GM23248 (cell line): ENCODE results near the gene CALML6. TPM values are rescaled to one million over a fixed set of nuclear protein-coding genes. Genes with fewer than 3 reads are reported as not detected.

Experiments used
- DNase-seq: peaks from one replicate; pipeline ENCODE4 v3.0.0-alpha.2; 2015
- H2AFZ ChIP-seq: fragments of 200-600 bp; sonication (generic); 2 replicates; pipeline ENCODE4 v1.6.1; 2016; ENCODE audit warnings: antibody characterized with exemption
- H3F3A ChIP-seq: fragments of 200-600 bp; sonication (generic); 2 replicates; pipeline ENCODE4 v1.6.1; 2016; ENCODE audit warnings: mild to moderate bottlenecking, antibody characterized with exemption, mixed run types; ENCODE audit not compliant: insufficient read depth
- H3K27ac ChIP-seq: fragments of 200-600 bp; sonication (generic); 2 replicates; pipeline ENCODE4 v1.5.1; 2016; ENCODE audit warnings: mild to moderate bottlenecking
- H3K27me3 ChIP-seq: fragments of 200-600 bp; sonication (generic); replicated peaks from 2 replicates; pipeline ENCODE4 v1.6.1; 2016; ENCODE audit warnings: mild to moderate bottlenecking; ENCODE audit not compliant: insufficient read depth
- H3K36me3 ChIP-seq: fragments of 200-600 bp; sonication (generic); 2 replicates; pipeline ENCODE4 v1.6.1; 2016; ENCODE audit warnings: low read depth, mild to moderate bottlenecking
- H3K4me1 ChIP-seq: fragments of 200-600 bp; sonication (generic); 2 replicates; pipeline ENCODE4 v1.6.1; 2016; ENCODE audit warnings: mild to moderate bottlenecking; ENCODE audit not compliant: insufficient read depth
- H3K4me2 ChIP-seq: fragments of 200-600 bp; sonication (generic); one replicate; pipeline ENCODE4 v1.6.1; 2016; ENCODE audit warnings: mild to moderate bottlenecking; ENCODE audit not compliant: unreplicated experiment
- H3K4me3 ChIP-seq: fragments of 200-600 bp; sonication (generic); 2 replicates; pipeline ENCODE4 v1.5.1; 2016; ENCODE audit warnings: mild to moderate bottlenecking
- H3K79me2 ChIP-seq: fragments of 200-600 bp; sonication (generic); 2 replicates; pipeline ENCODE4 v1.6.1; 2016; ENCODE audit warnings: mild to moderate bottlenecking; ENCODE audit not compliant: insufficient read depth
- H3K9ac ChIP-seq: fragments of 200-600 bp; sonication (generic); 2 replicates; pipeline ENCODE4 v1.6.1; 2016; ENCODE audit warnings: mild to moderate bottlenecking
- H3K9me2 ChIP-seq: fragments of 200-600 bp; sonication (generic); 2 replicates; pipeline ENCODE4 v1.6.1; 2016; ENCODE audit warnings: mixed run types, mild to moderate bottlenecking, moderate library complexity; ENCODE audit not compliant: insufficient read depth
- H3K9me3 ChIP-seq: fragments of 200-600 bp; sonication (generic); one replicate; pipeline ENCODE4 v1.6.1; 2017; ENCODE audit warnings: low read depth
- H4K20me1 ChIP-seq: fragments of 200-600 bp; sonication (generic); 2 replicates; pipeline ENCODE4 v1.6.0; 2016; ENCODE audit not compliant: insufficient read depth
- EZH2 ChIP-seq: fragments of 200-600 bp; sonication (generic); IDR thresholded peaks from 2 replicates; pipeline ENCODE4 v1.6.1; 2018; ENCODE audit warnings: antibody characterized with exemption, mild to moderate bottlenecking; ENCODE audit not compliant: insufficient read depth, poor library complexity, severe bottlenecking
- EZH2phosphoT487 ChIP-seq: fragments of 200-600 bp; sonication (generic); IDR thresholded peaks from 2 replicates; pipeline ENCODE4 v1.6.1; 2018; ENCODE audit warnings: antibody characterized with exemption, moderate library complexity, mild to moderate bottlenecking, low read depth; ENCODE audit not compliant: insufficient read depth
- WGBS, 2 experiments: methylation state at CpG; one replicate each; pipeline ENCODE4 v1.1.6; 2015 to 2017; ENCODE audit warnings: low lambda C conversion rate in 2 of 2, low coverage in 1 of 2; ENCODE audit errors: missing lambda C conversion rate in 2 of 2; 5-methylcytosine and 5-hydroxymethylcytosine counted together
- in situ Hi-C: fragments of 300-500 bp; cut with MboI; formaldehyde crosslinking; loops from 2 replicates; pipeline ENCODE4 v1.15.0; 2020
- polyA plus RNA-seq: library from polyadenylated mRNA; unstranded; fragments of >200 nt; fragmentation: Nextera tagmentation; extraction: Ambion mirVana; gene quantifications from 2 replicates; pipeline ENCODE4 v1.2.1, GENCODE V29; 2016
- total RNA-seq: library from RNA; depleted of rRNA; stranded (reverse); fragments of >200 nt; shearing (Covaris generic); gene quantifications from 2 replicates; pipeline ENCODE4 v1.2.3, GENCODE V29; 2014

Gene CALML6
- total and polyA plus RNA-seq, 2 experiments from 2014 or later: 0.11 TPM; not detected in 1

- no peak for TF ChIP-seq EZH2
- no peak for TF ChIP-seq EZH2phosphoT487
- no peaks in the 10 kb centered on the region for H3K27me3 ChIP-seq
- H4K20me1 ChIP-seq: no peaks in the 10 kb centered on the region
- no peaks in the 10 kb centered on the region for H3K36me3 ChIP-seq
- H2AFZ ChIP-seq: peak overlapping the region; percentile 37; the same call in 1 of the 2 replicates
- no peak for DNase-seq
- H3K4me1 ChIP-seq: no peaks in the 10 kb centered on the region
- no peaks in the 10 kb centered on the region for H3K79me2 ChIP-seq
- H3K9me3 ChIP-seq: no peaks in the 10 kb centered on the region
- no peak overlapping the region for H3K4me2 ChIP-seq
- in situ Hi-C loops: no loop called here
- H3F3A ChIP-seq: no peaks in the 10 kb centered on the region
- no peaks in the 10 kb centered on the region for H3K9me2 ChIP-seq
- no peak overlapping the region for H3K4me3 ChIP-seq
- H3K9ac ChIP-seq: no peak overlapping the region
- H3K27ac ChIP-seq: no peak overlapping the region
- 93 to 100% methylated on average over 4 to 5 of the region's 6 CpGs for WGBS, 2 experiments
Observed at GRCh38 chr1:1920057-1920607, 5.1 kb downstream of the CALML6 start.

DNA sequence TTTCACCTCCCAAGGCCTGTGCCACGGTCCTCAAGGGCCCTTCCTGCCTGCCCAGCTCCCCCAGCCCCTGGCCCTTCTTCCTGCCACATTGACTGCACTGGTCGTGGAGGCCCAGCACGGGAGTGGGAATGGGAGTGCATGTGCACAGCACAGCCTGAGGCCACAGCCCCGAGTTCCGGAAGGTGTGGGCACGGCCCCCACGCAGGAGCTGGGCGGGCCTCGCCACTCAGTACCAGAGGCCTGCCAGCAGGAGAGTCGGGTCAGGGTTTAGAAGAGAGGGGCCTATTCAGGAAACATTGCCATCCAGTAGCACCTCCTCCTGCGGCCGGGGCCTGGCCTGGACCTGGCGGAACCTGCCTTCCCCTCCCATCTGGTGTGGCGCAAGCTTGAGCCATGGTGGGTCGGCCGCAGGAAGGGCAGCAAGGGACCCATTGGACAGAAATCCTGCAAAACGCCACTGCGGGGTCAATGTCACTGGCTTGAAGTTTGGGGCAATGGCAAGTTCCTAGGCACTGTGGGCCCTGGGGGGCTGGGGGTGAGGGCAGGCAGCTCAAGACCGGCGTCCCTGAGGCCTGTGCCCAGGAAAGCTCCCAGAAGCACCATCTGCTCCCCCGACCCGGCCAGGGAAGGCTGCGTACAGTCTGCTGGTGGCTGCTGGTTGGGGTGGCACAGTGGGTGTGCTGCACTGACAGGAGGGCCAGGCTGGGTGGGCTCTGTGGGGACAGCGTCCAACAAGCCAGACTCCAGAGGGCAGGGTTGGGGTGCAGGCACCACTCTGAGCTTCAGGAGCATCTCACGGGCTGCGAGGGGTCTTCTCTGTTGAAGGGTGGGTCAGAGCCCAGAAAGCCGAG lies 5.8 kb downstream of the CALML6 start:
- H3K4me2 ChIP-seq: no peak overlapping the region
- no peaks in the 10 kb centered on the region for H4K20me1 ChIP-seq
- no peak overlapping the region for H3K4me3 ChIP-seq
- no peaks in the 10 kb centered on the region for H3K27me3 ChIP-seq
- no peak overlapping the region for H3K9ac ChIP-seq
- no peaks in the 10 kb centered on the region for H3F3A ChIP-seq
- 84% methylated on average over 27 of the region's 27 CpGs for WGBS, 2 experiments
- no peaks in the 10 kb centered on the region for H3K9me3 ChIP-seq
- in situ Hi-C loops: no loop called here
- DNase-seq: no peak
- TF ChIP-seq EZH2: no peak
- no peak for TF ChIP-seq EZH2phosphoT487
- H3K36me3 ChIP-seq: no peaks in the 10 kb centered on the region
- H2AFZ ChIP-seq: no peak overlapping the region
- no peak overlapping the region for H3K27ac ChIP-seq
- no peaks in the 10 kb centered on the region for H3K79me2 ChIP-seq
- no peaks in the 10 kb centered on the region for H3K4me1 ChIP-seq
- no peaks in the 10 kb centered on the region for H3K9me2 ChIP-seq

- H3K9me2 ChIP-seq: no peaks in the 10 kb centered on the region
- H3K9ac ChIP-seq: no peak overlapping the region
- TF ChIP-seq EZH2phosphoT487 (no peak), EZH2 (no peak)
- H3K4me2 ChIP-seq: no peak overlapping the region
- no peaks in the 10 kb centered on the region for H3F3A ChIP-seq
- no peaks in the 10 kb centered on the region for H3K27me3 ChIP-seq
- in situ Hi-C loops: no loop called here
- no peaks in the 10 kb centered on the region for H3K79me2 ChIP-seq
- DNase-seq: no peak
- no peaks in the 10 kb centered on the region for H4K20me1 ChIP-seq
- no peak overlapping the region for H2AFZ ChIP-seq
- no peaks in the 10 kb centered on the region for H3K9me3 ChIP-seq
- 87 to 93% methylated on average over 6 of the region's 6 CpGs for WGBS, 2 experiments
- H3K4me1 ChIP-seq: no peaks in the 10 kb centered on the region
- no peak overlapping the region for H3K4me3 ChIP-seq
- no peak overlapping the region for H3K27ac ChIP-seq
- no peaks in the 10 kb centered on the region for H3K36me3 ChIP-seq
Observed at GRCh38 chr1:1921459-1921862, 6.4 kb downstream of the CALML6 start.

- Histone ChIP-seq H3K4me1 (no peaks in the 10 kb centered on the region), H4K20me1 (no peaks in the 10 kb centered on the region), H3K27ac (no peak overlapping the region), H2AFZ (no peak overlapping the region), H3K9ac (no peak overlapping the region), H3K36me3 (no peaks in the 10 kb centered on the region), H3K4me2 (no peak overlapping the region), H3K4me3 (no peak overlapping the region), H3F3A (no peaks in the 10 kb centered on the region), H3K9me2 (no peaks in the 10 kb centered on the region), H3K27me3 (no peaks in the 10 kb centered on the region), H3K79me2 (no peaks in the 10 kb centered on the region), H3K9me3 (no peaks in the 10 kb centered on the region)
- in situ Hi-C loops: no loop called here
- WGBS, 2 experiments: 83 to 88% methylated on average over 12 to 16 of the region's 16 CpGs
- no peak for DNase-seq
- TF ChIP-seq EZH2 (no peak), EZH2phosphoT487 (no peak)
Observed at GRCh38 chr1:1921901-1922701, 7.0 kb downstream of the CALML6 start.
